Measurements from ENCODE around the gene NCF1. TPM values are rescaled to one million over a fixed set of nuclear protein-coding genes. Genes with fewer than 3 reads are reported as not detected.
"Not testable (repeated sequence)": the region's sequence is repeated elsewhere in the genome, so short reads cannot be mapped to it uniquely, and the experiment has no call there.

The NCF1 gene
- polyA plus RNA-seq, 1 donor (not counting 4 experiments of a cell fraction or from before 2014, with no cell fraction given), result 0.09 TPM

DNA sequence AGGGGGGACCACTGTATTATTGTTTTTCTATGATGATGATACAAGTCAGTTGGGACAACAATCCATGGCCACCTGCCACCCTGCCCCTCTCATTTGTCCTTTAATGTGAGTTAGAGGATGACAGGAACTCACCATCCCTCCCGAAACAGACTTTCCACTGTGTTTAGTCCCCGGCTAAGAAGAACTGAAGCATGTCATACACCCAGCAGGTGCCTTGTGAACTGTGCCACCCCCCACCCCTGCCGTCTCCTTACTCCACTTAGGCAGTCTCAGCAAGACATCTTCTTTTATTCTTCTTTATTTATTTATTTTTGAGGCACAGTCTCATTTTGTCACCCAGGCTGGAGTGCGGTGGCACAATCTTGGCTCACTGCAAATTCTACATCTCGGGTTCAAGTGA is 47.4 kb downstream of the NCF1 start:
- H4K20me1 ChIP-seq (ENCODE audit: control insufficient read depth, extremely low read depth, insufficient read depth, low read length); dilution Hi-C loops (cut with MboI; ENCODE audit: extremely low pct_ligation_motif_present, low sequenced_read_pairs); DNase-seq (ENCODE audit: low read depth, low spot score); H3K4me1 ChIP-seq (ENCODE audit: control insufficient read depth, extremely low read depth, insufficient read depth, low read length); H3K9me1 ChIP-seq (ENCODE audit: control insufficient read depth, extremely low read depth, insufficient read depth, low read length); H3K36me3 ChIP-seq (ENCODE audit: control insufficient read depth in 2 of 2, extremely low read depth in 1 of 2, insufficient read depth in 2 of 2, low read length in 2 of 2); H3K27ac ChIP-seq (ENCODE audit: control insufficient read depth, insufficient read depth, low read length); FAIRE-seq; H3K9me3 ChIP-seq (ENCODE audit: control insufficient read depth, low read depth, low read length); H3K4me3 ChIP-seq (ENCODE audit: control insufficient read depth in 2 of 3, extremely low read depth in 1 of 3, insufficient read depth in 2 of 3, low read depth in 1 of 3, low read length in 3 of 3); H3K4me2 ChIP-seq (ENCODE audit: control insufficient read depth, extremely low read depth, insufficient read depth, low read depth, low read length); H2AFZ ChIP-seq (ENCODE audit: control insufficient read depth, low read length); H3K79me2 ChIP-seq (ENCODE audit: control insufficient read depth, insufficient read depth, low read length); H3K27me3 ChIP-seq (ENCODE audit: control insufficient read depth, extremely low read depth, insufficient read depth, low read length); H3K9ac ChIP-seq (ENCODE audit: control insufficient read depth, extremely low read depth, insufficient read depth, low read length): not testable (repeated sequence)

- H3K27me3 ChIP-seq (ENCODE audit: control insufficient read depth, extremely low read depth, insufficient read depth, low read length); H3K4me3 ChIP-seq (ENCODE audit: control insufficient read depth in 2 of 3, extremely low read depth in 1 of 3, insufficient read depth in 2 of 3, low read depth in 1 of 3, low read length in 3 of 3); H3K4me1 ChIP-seq (ENCODE audit: control insufficient read depth, extremely low read depth, insufficient read depth, low read length); H2AFZ ChIP-seq (ENCODE audit: control insufficient read depth, low read length); DNase-seq (ENCODE audit: low read depth, low spot score); dilution Hi-C loops (cut with MboI; ENCODE audit: extremely low pct_ligation_motif_present, low sequenced_read_pairs); H3K79me2 ChIP-seq (ENCODE audit: control insufficient read depth, insufficient read depth, low read length); H3K9me3 ChIP-seq (ENCODE audit: control insufficient read depth, low read depth, low read length); H3K27ac ChIP-seq (ENCODE audit: control insufficient read depth, insufficient read depth, low read length); FAIRE-seq; H3K36me3 ChIP-seq (ENCODE audit: control insufficient read depth in 2 of 2, extremely low read depth in 1 of 2, insufficient read depth in 2 of 2, low read length in 2 of 2); H3K9me1 ChIP-seq (ENCODE audit: control insufficient read depth, extremely low read depth, insufficient read depth, low read length); H4K20me1 ChIP-seq (ENCODE audit: control insufficient read depth, extremely low read depth, insufficient read depth, low read length); H3K9ac ChIP-seq (ENCODE audit: control insufficient read depth, extremely low read depth, insufficient read depth, low read length); H3K4me2 ChIP-seq (ENCODE audit: control insufficient read depth, extremely low read depth, insufficient read depth, low read depth, low read length): not testable (repeated sequence)
Measured at GRCh38 chr7:74829959-74830358, 56.1 kb downstream of the NCF1 start.

GRCh38 chr7:74830411-74830810 is 56.6 kb downstream of the NCF1 start:
- H2AFZ ChIP-seq (ENCODE audit: control insufficient read depth, low read length); H4K20me1 ChIP-seq (ENCODE audit: control insufficient read depth, extremely low read depth, insufficient read depth, low read length); H3K4me1 ChIP-seq (ENCODE audit: control insufficient read depth, extremely low read depth, insufficient read depth, low read length); H3K36me3 ChIP-seq (ENCODE audit: control insufficient read depth in 2 of 2, extremely low read depth in 1 of 2, insufficient read depth in 2 of 2, low read length in 2 of 2); FAIRE-seq; H3K4me3 ChIP-seq (ENCODE audit: control insufficient read depth in 2 of 3, extremely low read depth in 1 of 3, insufficient read depth in 2 of 3, low read depth in 1 of 3, low read length in 3 of 3); H3K9ac ChIP-seq (ENCODE audit: control insufficient read depth, extremely low read depth, insufficient read depth, low read length); DNase-seq (ENCODE audit: low read depth, low spot score); H3K27me3 ChIP-seq (ENCODE audit: control insufficient read depth, extremely low read depth, insufficient read depth, low read length); H3K9me1 ChIP-seq (ENCODE audit: control insufficient read depth, extremely low read depth, insufficient read depth, low read length); H3K4me2 ChIP-seq (ENCODE audit: control insufficient read depth, extremely low read depth, insufficient read depth, low read depth, low read length); H3K9me3 ChIP-seq (ENCODE audit: control insufficient read depth, low read depth, low read length); H3K27ac ChIP-seq (ENCODE audit: control insufficient read depth, insufficient read depth, low read length); dilution Hi-C loops (cut with MboI; ENCODE audit: extremely low pct_ligation_motif_present, low sequenced_read_pairs); H3K79me2 ChIP-seq (ENCODE audit: control insufficient read depth, insufficient read depth, low read length): not testable (repeated sequence)

Other genes with a start within 250 kb of the NCF1 start
- 31.6 to 73.4 TPM (median 56.1 TPM) in 3 replicates for gene GTF2I, start 116.3 kb upstream of the NCF1 start, polyA plus RNA-seq
- 4.1 to 8.2 TPM (median 4.5 TPM) in 3 replicates for gene GTF2IRD2, start 77.6 kb downstream of the NCF1 start, polyA plus RNA-seq
- 0.75 to 3.3 TPM (median 1.3 TPM) in 3 replicates for gene CASTOR2, start 190.7 kb downstream of the NCF1 start, polyA plus RNA-seq

Data from keratinocyte (primary cell).